HG02642 (cell line): Measurements from ENCODE around the gene MROH7.
A peak's percentile ranks its signal among the peaks of the same experiment; 100 is the strongest.

ENCODE experiments used
- ATAC-seq: cut with Tn5 transposase; IDR thresholded peaks from one replicate; pipeline ENCODE4 v1.9.1; 2021; ENCODE audit warnings: mild to moderate bottlenecking; ENCODE audit not compliant: unreplicated experiment, poor library complexity

The MROH7 gene

DNA sequence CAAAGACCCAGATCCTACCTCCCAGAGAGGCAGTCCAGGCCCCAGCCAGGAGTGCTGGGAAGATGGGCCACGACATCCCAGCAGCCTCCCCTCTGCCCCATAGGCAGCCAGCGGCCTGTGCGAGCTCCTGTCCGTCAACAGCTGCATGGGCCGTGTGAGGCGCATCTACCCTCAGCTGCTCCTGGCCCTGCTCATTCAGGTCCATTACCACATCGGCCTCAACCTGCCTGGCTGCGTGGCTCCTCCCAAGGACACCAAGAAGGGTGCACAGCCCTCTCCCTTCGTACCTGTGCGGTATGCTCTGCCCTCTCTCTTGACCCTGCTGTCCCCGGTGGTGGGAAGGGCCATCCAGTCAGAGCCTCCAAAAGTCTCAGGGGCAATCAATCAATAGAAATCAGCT, 44.6 kb downstream of the MROH7 start:
- ATAC-seq = no peak

DNA sequence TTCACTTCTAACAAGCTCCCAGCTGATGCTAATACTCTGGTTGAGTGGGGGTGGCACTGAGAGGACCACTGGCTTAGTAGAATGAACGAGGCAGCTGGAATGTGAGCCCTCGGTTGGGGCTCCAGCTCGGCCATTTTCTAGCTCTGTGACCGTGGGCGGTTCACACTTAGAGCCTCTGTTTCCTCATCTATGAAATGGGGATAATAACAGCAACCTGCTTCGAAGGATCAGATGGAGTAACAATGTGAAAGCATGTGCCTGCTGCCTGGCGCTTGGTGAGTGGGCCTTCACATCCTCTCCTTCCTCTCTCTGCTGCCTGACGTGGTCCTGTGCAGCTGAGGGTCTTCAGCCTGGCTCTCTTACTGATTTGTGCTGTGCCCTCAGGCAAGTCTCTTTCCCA, 53.2 kb downstream of the MROH7 start:
- no peak for ATAC-seq

DNA sequence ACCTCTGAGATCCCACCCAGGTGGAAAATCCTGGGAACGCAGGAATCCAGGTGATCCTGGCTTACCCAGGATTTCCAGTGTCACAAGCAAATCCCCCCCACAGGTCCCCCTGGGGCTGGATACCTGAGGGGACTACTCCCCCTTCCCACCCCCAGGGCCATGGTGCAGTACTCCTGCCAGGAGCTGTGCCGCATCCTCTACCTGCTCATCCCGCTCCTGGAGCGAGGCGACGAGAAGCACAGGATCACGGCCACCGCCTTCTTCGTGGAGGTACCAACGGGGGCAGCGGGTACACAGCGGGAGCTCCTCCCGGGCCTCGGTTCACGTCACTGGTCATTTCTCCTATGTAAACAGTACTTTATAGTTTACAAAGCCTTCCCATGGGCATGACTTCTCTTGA, 53.6 kb downstream of the MROH7 start:
- no peak for ATAC-seq

- ATAC-seq = no peak
These were observed 54.2 kb downstream of the MROH7 start for GRCh38 chr1:54695764-54696163.

- ATAC-seq = no peak
These were observed 54.7 kb downstream of the MROH7 start for GRCh38 chr1:54696262-54696661.

DNA sequence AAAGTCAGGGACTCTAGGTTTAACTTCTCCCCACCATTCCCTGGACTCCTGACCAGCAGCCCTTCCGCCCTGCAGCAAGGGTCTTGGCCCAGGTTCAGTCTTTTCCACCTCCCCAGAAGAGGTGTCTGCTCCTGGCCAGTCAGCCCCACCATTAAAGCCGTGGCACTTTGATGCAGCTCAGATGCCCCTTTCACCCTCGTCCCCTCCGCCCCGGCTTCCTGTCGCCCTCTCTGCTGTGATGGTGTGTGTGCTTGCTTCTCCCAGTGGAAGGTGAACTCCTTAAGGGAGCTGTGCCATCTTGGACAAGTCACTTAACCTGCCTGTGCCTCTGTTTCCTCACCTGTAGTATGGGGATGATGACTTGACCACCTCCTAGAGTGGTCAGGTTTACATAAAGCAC, 56.3 kb downstream of the MROH7 start:
- ATAC-seq = no peak

DNA sequence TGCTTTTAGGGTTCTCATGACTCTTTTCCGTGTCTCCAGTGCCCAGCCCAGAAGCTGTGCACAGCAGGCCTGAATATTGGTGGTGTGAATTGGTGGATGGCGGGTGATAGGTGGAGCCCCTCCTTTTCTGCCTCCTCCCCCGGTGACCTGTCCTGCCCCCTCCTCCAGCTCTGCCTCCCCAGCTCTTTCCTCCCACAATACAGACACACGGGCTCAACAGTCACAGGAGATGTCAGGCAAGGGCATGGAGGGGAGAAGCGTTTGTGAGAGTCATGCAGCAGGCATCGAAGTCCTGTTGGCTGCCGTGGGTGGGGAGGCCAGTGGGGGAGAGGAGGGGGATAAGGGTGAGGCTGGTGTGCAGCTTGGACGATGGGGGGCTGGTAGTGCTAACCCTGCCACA, 56.8 kb downstream of the MROH7 start:
- ATAC-seq = no peak

DNA sequence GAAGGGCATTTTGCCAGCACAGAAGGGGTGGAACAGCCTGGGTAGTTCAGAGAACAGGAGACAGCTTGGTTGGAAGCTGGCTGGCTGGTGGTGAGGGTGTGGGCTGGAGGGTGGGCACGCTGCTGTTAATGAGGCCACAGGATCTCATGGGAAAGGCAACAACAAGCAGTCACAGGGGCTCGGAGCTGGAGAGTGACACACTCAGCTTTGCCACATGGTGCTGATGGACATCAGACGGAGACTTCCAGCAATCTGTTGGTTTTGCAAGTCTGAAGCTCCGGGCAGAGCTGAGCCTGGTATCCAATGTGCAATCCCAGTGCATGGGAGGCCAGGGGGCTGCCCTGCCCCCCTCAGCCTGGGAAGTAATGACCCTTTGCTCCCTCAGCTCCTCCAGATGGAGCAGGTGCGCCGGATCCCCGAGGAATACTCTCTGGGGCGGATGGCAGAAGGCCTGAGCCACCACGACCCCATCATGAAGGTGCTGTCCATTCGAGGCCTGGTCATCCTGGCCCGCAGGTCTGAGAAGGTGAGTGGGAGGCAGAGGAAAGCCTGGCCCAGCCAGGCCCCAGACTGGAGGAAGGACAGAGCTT, 58.4 kb downstream of the MROH7 start:
- no peak for ATAC-seq

GRCh38 chr1:54701066-54701465, 59.5 kb downstream of the MROH7 start:
- ATAC-seq = no peak

- ATAC-seq = no peak
These were observed 60.4 kb downstream of the MROH7 start for GRCh38 chr1:54701996-54702395.

- no peak for ATAC-seq
These were observed 61.9 kb downstream of the MROH7 start for GRCh38 chr1:54703471-54703870.

GRCh38 chr1:54705153-54705552, 63.6 kb downstream of the MROH7 start:
- no peak for ATAC-seq

DNA sequence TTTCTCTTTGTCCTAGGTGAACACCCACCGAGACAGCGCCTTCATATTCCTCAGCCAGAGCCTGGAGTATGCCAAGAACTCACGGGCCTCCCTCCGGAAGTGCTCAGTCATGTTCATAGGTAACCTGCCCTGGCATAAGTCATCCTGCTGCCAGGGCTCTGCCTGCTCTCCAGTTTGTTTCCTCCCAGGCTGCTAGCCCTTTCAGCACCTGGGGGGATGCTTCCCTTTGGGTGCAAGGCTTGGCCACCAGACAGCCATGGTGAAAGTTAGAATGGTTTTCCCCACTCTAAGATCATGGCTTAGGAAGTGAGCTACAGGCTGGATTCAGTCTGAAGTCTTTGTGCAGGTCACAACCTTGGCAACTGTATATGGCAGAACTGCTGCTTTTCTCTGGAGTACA, 64.8 kb downstream of the MROH7 start:
- ATAC-seq = no peak

DNA sequence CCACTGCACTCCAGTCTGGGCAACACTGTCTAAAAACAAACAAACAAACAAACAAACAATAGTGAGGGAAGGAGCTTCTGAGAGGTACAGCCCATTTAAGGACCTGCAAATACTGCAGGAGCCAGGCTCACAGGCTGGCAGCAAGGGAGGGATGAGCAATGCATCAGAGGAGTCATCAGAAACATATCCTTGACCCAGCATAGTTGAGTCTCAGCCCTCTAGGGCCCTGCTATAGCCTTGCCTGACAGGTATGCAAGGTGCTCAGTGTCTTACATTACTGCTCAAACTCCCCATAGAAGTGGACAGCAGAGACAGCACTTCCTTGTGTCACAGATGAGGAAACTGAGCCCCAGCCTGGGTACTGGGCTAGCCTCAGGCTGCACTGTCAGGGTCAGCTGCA, 66.8 kb downstream of the MROH7 start:
- ATAC-seq = no peak

DNA sequence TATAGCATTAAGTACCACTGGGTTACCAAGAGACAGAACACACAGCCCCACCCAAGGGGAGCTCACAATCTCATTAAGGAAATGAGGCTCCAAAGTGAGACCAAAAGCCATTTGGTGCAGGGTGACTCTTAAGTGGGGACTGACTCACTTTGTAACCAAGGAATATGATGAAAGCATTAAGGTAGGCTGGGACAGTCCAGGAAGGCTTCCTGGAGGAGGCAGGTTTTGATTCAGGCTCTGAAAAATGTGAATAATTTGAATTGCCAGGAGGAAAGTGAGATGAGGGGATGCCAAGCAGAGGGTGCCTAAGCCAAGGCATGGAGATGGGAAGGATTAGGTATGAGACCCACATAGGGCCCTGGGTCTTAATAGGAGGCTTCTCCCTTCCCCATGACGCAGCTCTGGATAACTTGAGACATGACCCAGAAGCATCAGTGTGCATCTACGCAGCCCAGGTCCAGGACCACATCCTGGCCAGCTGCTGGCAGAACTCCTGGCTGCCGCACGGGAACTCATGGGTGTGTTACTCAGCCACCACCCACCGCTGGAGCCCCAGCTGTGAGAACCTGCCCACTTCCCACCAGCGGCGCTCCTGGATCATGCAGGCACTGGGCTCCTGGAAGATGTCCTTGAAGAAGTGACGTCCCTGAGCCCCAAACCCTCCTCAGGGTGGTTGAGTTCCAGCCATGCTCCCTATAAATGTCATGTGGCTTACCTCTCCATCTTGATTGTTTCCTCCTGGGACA, 68.1 kb downstream of the MROH7 start:
- ATAC-seq = no peak

GRCh38 chr1:54710434-54710833, 68.8 kb downstream of the MROH7 start:
- ATAC-seq = no peak

GRCh38 chr1:54710841-54711240, 69.3 kb downstream of the MROH7 start:
- ATAC-seq = no peak

GRCh38 chr1:54711536-54711935, 70.0 kb downstream of the MROH7 start:
- no peak for ATAC-seq

DNA sequence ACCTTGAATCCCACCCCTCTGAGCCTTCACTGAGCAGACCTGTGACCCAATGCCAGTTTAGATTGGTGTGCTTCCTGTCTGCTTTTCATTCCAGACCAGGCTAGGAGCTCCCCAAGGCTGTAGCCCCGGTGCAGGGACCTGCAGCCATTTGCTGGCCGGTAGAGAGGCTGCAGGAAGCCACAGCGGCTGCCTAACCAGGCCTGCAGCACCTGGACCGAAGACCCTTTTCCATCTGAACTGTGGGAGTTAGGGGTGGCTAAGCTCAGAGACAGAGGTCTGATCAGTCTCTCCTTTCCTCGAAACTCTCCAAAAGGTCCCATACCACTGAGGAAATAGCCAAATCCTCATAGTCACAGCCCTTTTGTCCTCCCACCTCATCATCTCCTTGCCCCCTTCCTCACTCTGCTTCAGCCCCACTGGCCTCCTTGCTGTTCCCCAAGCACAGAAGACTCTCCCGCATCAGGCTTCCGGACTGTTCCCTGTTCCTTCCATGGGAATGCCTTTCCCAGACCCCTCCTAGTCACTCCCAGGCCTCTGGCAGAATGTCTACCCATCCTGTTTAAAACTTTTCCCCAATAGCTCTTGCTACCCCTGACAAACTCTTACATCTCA, 73.4 kb downstream of the MROH7 start:
- ATAC-seq = no peak

DNA sequence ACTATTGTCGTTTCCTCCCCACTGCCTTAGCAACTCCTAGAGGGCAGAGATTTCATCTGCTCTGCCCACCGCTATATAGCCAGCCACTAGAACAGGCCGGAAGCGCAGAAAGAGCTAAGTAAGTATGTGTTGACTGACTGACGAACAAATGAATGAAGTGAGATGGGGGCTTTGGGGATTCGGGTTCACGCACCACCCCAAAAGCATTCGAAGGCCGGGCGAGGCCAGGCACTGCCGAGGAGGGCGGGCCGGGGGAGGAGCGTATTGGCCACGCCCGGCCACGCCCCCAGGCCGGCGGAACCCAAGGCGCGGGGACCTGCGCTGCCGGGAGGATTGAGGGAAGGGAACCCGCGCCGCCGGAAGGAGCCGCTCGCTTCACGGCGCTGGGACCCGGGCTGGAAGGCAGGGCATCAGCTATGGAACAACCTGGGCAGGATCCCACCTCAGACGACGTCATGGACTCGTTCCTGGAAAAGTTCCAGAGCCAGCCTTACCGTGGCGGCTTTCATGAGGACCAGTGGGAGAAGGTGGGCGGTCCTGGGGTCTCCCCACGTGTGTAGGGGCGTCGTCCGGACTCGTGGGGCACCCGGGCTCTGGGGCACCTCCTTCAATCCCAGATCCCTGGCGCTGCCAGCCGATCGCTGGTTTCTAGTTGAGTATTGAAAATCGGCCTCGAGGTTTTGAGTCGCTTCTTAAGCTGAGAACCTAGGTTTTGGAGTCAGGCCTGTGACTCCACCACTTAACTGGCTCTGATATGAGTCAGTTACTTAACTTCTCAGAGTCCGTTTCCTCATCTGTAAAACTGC, 74.1 kb downstream of the MROH7 start, which contains the start of gene TTC4:
TTC4 (plus strand) TSS at position 369 of the 806 bp plus-strand sequence; CDS start at position 417, 48 bp downstream.
- peak; percentile 97 for ATAC-seq
